HL-60 (cell line): Measurements from ENCODE around the gene DLL4.

ENCODE experiments used
- DNase-seq, 2 experiments: peaks; one replicate each; pipeline ENCODE4 v3.0.0-alpha.2; 2010 to 2020; ENCODE audit warnings: low read depth in 1 of 2, low spot score in 1 of 2
- H3K27ac ChIP-seq: fragments of 250-450 bp; sonication (Bioruptor Pico); replicated peaks from 2 replicates; pipeline ENCODE4 v1.5.1; 2020; ENCODE audit warnings: mild to moderate bottlenecking, moderate library complexity
- H3K27me3 ChIP-seq: fragments of 250-450 bp; sonication (Bioruptor Pico); 2 replicates; pipeline ENCODE4 v1.5.1; 2021; ENCODE audit warnings: mild to moderate bottlenecking, moderate library complexity; ENCODE audit not compliant: insufficient read depth, poor library complexity, severe bottlenecking
- H3K4me3 ChIP-seq: replicated peaks from 2 replicates; pipeline ENCODE4 v1.5.1; 2011; ENCODE audit warnings: mild to moderate bottlenecking, control low read depth, low read length; ENCODE audit not compliant: insufficient read depth
- CTCF ChIP-seq: IDR thresholded peaks from one replicate; pipeline ENCODE4 v1.5.1; 2011; ENCODE audit warnings: low read length, control low read depth, inconsistent platforms; ENCODE audit not compliant: insufficient read depth
- GABPA ChIP-seq: IDR thresholded peaks from 2 replicates; pipeline ENCODE4 v1.6.1; 2012; ENCODE audit warnings: low read depth
- POLR2AphosphoS5 ChIP-seq: IDR thresholded peaks from 2 replicates; pipeline ENCODE4 v1.6.1; 2012; ENCODE audit warnings: low read depth
- REST ChIP-seq: IDR thresholded peaks from 2 replicates; pipeline ENCODE4 v1.6.1; 2012; ENCODE audit warnings: low read depth; ENCODE audit not compliant: insufficient replicate concordance
- SPI1 ChIP-seq: IDR thresholded peaks from 2 replicates; pipeline ENCODE4 v1.6.1; 2012; ENCODE audit warnings: low read depth, mild to moderate bottlenecking, borderline replicate concordance

Gene DLL4

GRCh38 chr15:40929660-40930429, 705 bp downstream of the DLL4 start:
- Histone ChIP-seq H3K27me3 (peaks cover 39% of the 10 kb centered on the region), H3K4me3 (peak overlapping the region; percentile 32), H3K27ac (no peak overlapping the region)
- peak in 1 of 2 experiments; percentile 33 for DNase-seq
- TF ChIP-seq GABPA: no peak
- no peak for TF ChIP-seq POLR2AphosphoS5
- TF ChIP-seq CTCF: no peak
- TF ChIP-seq SPI1: no peak
- no peak for TF ChIP-seq REST

- DNase-seq: peak in 1 of 2 experiments; percentile 31
- no peak overlapping the region for H3K27ac ChIP-seq
- no peak overlapping the region for H3K4me3 ChIP-seq
- TF ChIP-seq POLR2AphosphoS5: no peak
- no peak for TF ChIP-seq SPI1
- no peak for TF ChIP-seq GABPA
- no peak for TF ChIP-seq REST
- peak; percentile 25 for TF ChIP-seq CTCF
- H3K27me3 ChIP-seq: peaks cover 39% of the 10 kb centered on the region
These were observed 1.5 kb downstream of the DLL4 start for GRCh38 chr15:40930430-40931299.

- Histone ChIP-seq H3K27me3 (peaks cover 33% of the 10 kb centered on the region), H3K27ac (no peak overlapping the region), H3K4me3 (no peak overlapping the region)
- no peak for DNase-seq
- no peak for TF ChIP-seq GABPA
- no peak for TF ChIP-seq SPI1
- TF ChIP-seq REST: no peak
- no peak for TF ChIP-seq POLR2AphosphoS5
- no peak for TF ChIP-seq CTCF
These were observed 2.4 kb downstream of the DLL4 start for GRCh38 chr15:40931300-40932142.
